DMS153 treated with DMSO at 0.1 percent for 48 hours (cell line): ENCODE data around the gene ANAPC10.
"Not testable (repeated sequence)": the region's sequence is repeated elsewhere in the genome, so short reads cannot be mapped to it uniquely, and the experiment has no call there.

Source experiments
- DNase-seq: peaks from one replicate; lab custom pipeline; 2025; ENCODE audit not compliant: unreplicated experiment; lab: John Stamatoyannopoulos, UW

The ANAPC10 gene

GRCh38 chr4:145012841-145013240 lies 85.2 kb downstream of the ANAPC10 start:
- no peak for DNase-seq

- no peak for DNase-seq
These were observed 86.4 kb downstream of the ANAPC10 start for GRCh38 chr4:145011636-145012035.

- not testable (repeated sequence) for DNase-seq
These were observed 87.7 kb downstream of the ANAPC10 start for GRCh38 chr4:145010315-145010714.

DNA sequence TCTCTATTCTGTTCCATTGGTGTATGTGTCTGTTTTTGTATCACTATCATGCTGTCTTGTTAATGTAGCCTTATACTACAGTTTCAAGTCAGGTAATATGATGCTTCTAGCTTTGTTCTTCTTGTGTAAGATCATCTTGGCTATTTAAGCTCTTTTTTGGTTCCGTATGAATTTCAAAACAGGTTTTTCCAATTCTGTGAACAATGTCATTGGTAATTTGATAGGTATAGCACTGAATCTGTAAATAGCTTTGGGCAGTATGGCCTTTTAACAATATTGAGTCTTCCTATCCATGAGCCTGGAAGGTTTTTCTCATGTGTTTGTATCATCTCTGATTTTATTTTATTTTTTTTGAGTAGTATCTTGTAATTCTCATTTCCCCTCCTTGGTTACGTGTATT lies 94.3 kb downstream of the ANAPC10 start:
- DNase-seq = no peak

DNA sequence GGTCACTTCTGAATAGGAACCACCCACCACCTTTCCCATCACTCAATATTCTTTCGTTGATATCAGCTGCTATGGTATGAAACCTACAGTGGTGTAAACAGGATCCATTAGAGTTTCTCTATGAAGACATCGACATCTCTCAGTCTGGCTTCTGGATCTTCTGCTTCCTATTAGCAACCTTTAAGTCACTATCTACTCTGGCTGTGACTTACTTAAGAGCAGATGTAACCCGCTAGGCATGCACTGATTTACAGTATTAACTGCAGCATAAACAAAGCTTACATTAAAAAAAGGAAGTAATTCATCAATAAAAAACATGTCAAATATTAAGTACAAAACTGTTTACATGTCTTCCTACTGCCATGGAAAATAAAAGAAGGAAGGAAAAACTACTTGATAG lies 96.4 kb downstream of the ANAPC10 start:
- no peak for DNase-seq

DNA sequence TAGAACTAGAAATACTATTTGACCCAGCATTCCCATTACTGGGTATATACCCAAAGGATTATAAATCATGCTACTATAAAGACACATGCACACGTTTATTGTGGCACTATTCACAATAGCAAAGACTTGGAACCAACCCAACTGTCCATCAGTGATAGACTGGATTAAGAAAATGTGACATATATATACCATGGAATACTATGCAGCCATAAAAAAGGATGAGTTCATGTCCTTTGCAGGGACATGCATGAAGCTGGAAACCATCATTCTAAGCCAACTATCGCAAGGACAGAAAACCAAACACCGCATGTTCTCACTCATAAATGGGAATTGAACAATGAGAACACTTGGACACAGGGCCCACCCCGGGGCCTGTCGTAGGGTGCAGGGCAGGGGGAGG lies 97.3 kb downstream of the ANAPC10 start:
- DNase-seq = not testable (repeated sequence)

GRCh38 chr4:144989306-144989705 lies 108.7 kb downstream of the ANAPC10 start:
- no peak for DNase-seq

DNA sequence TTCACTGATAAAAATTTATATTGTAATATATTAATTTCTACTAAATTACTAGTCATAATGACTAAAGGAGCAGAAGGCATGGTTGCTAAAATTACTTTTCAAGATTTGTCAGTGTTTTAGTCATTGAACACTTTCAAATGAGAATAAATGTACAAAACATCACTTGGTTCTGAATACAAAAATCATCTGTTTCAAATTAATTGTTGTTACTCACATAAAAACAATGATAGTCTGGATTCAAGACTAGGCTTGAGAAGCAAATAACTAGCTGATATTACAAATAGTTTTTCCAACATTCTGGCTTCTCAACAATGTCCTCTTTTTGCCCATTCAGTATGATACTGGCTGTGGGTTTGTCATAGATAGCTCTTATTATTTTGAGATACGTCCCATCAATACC lies 112.5 kb downstream of the ANAPC10 start:
- DNase-seq = no peak

DNA sequence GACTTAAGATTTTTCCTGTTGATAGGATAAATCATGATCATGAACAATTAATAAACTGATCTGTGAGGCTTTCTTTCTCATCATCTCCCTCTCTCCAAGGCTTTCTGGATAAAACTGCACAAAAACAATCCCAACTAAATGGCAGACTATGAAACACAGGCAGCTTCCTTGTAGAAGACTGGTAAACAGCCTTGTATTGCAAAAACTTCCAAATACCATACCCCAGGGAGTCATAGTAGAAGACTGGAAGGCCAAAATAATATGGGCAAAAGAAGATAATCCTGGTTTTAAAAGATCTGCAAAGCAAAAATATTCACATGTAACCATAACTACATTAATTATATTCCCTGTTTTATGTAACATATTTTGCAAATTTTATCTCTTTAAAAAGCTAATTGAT lies 113.0 kb downstream of the ANAPC10 start:
- DNase-seq = no peak

DNA sequence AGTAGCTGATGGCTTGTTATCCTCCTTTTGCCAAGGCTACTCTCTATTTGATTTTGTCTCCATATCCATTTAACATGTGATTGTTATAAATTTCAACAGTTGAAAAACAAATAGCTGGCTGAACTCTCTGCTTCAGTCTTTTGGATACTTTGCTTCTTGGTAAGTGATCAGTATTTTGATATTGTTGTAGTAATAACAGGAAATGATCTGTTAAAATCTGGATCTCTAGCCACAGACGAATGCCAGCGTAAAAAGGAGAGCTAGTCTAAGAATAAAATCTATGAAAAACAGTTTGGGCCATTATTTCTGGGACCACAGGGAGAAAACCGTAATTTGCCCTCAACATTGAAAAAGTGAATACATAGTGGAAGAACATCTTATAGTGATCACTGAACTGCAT lies 113.8 kb downstream of the ANAPC10 start:
- no peak for DNase-seq

GRCh38 chr4:144975718-144976117 lies 122.3 kb downstream of the ANAPC10 start:
- no peak for DNase-seq

- no peak for DNase-seq
These were observed 127.4 kb downstream of the ANAPC10 start for GRCh38 chr4:144970597-144970996.

DNA sequence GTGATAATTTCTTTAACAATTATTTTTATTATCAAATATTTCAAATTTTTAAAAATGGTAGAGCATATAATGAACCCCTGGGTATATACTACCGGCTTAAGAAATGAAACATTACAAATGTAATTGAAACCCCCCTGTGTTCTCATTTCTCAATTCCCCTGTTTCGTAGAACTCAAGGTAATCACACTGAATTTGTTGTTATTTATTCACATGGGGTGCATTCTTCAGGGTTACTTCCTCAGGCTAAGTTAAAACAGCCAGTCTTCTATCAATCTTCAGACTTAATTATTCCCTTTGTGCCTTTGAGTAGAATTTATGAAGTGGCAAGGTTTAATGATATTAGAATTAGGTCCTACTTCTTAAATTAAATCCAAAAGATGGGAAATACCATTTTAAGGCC lies 128.2 kb downstream of the ANAPC10 start:
- no peak for DNase-seq

GRCh38 chr4:144968606-144969005 lies 129.4 kb downstream of the ANAPC10 start:
- no peak for DNase-seq

- no peak for DNase-seq
These were observed 130.8 kb downstream of the ANAPC10 start for GRCh38 chr4:144967161-144967560.

DNA sequence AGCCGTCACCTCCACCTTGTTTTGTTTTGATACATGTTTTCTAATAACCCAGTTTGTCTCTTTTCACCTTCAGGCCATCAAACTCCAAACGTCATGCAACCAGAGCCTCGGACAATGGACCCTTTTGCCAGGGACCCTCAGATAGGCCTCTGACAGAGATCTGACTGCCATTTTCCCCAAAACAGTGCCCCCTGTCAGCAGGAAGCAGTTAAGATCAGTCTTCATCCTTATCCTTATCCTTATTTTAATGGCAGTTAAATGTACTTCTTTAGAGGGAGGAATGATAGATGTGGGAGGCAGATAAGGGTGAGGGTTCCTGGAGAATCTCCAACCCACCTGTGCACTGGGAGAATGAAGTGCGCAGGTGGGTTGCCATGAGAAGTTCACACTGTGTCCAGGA lies 135.7 kb downstream of the ANAPC10 start:
- no peak for DNase-seq

GRCh38 chr4:144955104-144955503 lies 142.9 kb downstream of the ANAPC10 start:
- DNase-seq = no peak

DNA sequence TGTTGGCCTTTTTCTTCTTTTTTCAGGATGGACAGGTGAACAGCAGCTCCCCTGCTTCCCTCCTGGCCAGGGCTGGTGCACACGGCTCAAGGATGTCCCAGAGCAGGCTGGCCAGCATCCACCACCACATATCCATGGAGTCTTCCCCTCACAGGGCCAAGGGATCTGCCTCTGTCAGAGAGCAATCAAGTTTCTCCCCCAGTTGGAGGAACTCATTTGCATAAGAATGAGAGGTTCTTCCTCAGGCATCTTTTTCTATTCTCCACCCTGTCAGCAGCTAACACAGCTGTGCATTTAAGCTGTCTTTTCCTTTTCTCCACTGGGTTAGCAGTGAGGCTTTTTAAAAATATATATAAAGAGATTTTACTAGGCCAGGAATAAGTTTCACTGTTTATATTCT lies 143.8 kb downstream of the ANAPC10 start:
- DNase-seq = no peak

- no peak for DNase-seq
These were observed 149.6 kb downstream of the ANAPC10 start for GRCh38 chr4:144948421-144948820.

GRCh38 chr4:144948009-144948408 lies 150.0 kb downstream of the ANAPC10 start:
- no peak for DNase-seq
